T-helper 1 cell (primary cell): ENCODE results near the gene GAL3ST3.
A peak's percentile ranks its signal among the peaks of the same experiment; 100 is the strongest.
"Not testable (repeated sequence)": the region's sequence is repeated elsewhere in the genome, so short reads cannot be mapped to it uniquely, and the experiment has no call there.

Experiments
- DNase-seq, 5 donors: peaks; one replicate each; pipeline ENCODE4 v3.0.0-alpha.2; 2012 to 2020

GAL3ST3 gene

DNA sequence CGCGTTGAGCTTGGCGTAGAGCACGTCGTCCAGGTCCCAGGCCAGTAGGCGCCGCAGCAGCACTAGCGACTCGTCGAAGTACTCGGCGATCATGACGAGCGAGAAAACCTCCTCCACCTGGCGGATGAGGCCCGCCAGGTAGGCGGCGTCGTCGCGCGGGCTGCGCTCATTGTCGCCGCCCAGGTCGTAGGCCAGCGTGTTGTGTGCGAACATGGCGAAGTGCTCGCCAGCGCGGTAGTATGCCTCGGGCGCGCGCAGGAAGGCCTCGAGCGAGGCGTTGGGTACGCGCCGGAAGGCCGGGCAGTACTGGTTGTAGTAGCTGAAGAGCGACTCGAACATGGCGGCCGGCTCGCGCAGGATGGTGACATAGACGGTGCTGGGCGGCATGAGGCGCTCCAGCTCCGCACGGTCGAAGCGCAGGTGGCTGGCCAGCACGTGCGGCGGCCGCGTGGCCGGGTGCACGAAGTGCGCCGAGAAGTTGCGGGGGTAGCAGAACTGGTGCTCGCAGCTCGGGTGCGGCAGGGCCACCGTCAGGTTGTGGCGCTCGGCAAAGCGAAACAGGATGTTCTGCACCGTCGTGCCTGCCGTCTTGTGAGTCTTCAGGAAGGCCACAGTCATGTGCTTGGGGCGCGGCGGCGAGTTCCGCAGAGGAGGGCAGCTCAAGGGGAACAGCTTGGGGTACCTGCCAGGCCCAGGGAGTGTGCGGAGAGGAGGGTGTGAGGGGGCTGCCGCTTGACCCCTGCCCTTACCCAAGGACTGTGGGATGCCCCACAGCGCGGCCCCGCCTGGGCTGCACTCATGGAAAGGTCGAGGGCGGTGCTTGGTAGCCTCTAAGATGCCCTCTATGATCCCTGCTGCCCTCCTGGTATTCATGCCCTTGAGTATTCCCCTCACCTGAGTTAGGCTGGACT, 5.7 kb downstream of the GAL3ST3 start:
- no peak for DNase-seq

- no peak for DNase-seq
Measured at GRCh38 chr11:66042227-66042995, 6.5 kb downstream of the GAL3ST3 start.

GRCh38 chr11:66039765-66040164, 9.2 kb downstream of the GAL3ST3 start:
- no peak for DNase-seq

GRCh38 chr11:66037327-66037726, 11.6 kb downstream of the GAL3ST3 start:
- DNase-seq, result no peak

- DNase-seq, result no peak
Measured at GRCh38 chr11:66036334-66036710, 12.6 kb downstream of the GAL3ST3 start.

GRCh38 chr11:66035653-66036333, 13.2 kb downstream of the GAL3ST3 start:
- no peak for DNase-seq

DNA sequence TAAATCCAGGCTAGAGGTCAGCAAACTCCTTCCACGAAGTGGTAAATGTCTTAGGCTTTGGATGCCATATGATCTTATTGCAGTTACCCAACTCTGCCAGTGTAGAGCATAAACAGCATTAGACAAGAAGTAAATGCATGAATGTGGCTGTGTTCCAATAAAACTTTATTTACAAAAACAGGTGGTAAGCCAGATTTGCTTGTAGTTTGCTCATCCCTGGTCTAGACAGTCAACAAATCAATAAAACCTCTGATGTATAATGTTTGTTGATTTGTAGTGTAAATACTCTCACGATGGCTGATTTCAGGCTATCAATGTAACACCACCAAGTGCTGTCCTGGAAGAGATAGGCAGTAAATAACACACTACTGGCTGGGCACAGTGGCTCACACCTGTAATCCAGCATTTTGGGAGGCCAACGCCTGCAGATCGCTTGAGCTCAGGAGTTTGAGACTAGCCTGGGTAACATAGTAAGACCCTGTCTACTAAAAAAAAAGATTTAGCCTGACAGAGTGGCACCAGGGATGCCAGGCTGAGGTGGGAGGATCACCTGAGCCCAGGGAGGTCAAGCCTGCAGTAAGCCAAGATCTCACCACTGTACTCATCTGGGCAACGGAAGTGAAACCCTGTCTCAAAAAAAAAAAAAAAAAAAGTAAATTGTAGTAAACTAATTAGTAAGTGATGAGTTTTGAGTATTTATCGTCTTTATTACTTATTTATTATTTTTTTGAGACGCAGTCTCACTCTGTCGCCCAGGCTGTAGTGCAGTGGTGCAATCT, 15.8 kb downstream of the GAL3ST3 start:
- DNase-seq, result no peak

- DNase-seq, result no peak
Measured at GRCh38 chr11:66026017-66026529, 22.9 kb downstream of the GAL3ST3 start, which contains the start of gene CATSPER1. Gene CATSPER1, minus strand, starts transcription at chr11:66026479. Its CDS starts 100 bp downstream, at chr11:66026379.

DNA sequence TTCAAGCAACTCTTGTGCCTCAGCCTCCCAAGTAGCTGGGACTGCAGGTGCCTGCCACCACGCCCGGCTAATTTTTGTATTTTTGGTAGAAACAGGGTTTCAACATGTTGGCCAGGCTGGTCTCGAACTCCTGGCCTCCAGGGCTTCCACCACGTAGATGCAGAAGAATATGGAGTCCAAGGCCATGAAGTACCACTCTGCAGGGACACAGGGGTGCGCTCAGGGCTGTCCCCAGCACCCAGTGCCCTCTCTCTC, 25.8 kb downstream of the GAL3ST3 start:
- DNase-seq, result not testable (repeated sequence)

DNA sequence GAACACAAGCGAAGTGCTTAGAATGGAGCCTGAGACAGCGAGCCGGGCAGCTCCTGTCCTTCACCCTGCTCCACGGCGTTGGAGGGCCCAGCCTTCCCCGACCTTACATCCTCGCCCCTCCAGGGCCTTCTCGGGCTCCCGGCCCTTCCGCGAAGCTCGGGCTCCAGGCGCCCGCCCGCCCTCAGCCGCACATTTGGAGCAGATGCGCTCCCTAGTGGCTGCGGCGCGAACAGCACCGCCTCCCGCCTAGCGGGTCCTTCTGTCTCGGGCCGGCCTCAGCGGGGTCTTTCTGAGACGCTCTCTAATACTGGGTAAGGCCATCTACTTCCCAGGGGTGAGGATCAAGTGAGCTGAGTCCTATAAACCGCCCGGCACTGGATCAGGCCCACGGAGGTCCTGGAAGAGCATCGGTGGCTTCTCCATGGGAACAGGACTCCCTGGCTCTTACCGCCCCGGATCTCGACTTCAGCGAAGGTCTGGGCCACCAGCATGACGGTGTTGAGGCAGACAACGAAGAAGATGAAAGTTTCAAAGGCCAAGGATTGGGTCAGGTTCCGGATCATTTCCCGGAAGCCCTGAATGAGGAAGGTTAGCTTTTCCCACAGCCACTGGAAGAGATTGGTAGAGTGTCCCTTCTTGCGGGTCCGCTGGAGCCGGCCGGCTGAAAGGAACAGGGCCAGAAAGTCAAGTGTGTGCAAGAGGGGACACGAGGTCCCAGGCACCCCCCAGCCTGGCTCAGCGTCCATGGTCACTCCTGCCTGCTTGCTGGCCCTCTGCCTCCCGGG, 26.4 kb downstream of the GAL3ST3 start:
- peak; percentile 49 to 69 (median 63) for DNase-seq

GRCh38 chr11:66020618-66021357, 28.2 kb downstream of the GAL3ST3 start:
- peak in 1 of 5 donors; percentile 46 for DNase-seq

DNA sequence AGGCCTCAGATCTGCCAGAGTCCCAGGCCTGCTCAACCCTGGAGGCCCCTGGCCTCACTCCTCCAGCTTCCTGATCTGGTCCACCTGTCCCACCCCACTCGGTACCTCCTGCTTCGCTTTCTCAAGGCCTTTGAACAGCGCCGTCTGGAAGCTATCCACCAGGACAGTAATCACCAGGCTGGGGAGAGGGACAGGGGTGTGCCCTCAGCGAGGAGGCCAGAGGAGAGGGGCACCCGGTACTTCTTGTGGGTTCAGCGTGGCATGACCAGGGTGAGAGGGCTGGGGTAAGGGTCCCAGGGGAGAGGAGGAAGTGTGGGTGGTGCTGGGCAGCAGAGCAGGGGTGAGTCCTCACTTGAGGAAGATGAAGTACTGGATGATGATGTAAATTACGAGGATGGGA, 28.7 kb downstream of the GAL3ST3 start:
- DNase-seq, result no peak

- no peak for DNase-seq
Measured at GRCh38 chr11:66017321-66017720, 31.6 kb downstream of the GAL3ST3 start.

- DNase-seq, result no peak
Measured at GRCh38 chr11:66016793-66017177, 32.2 kb downstream of the GAL3ST3 start.

DNA sequence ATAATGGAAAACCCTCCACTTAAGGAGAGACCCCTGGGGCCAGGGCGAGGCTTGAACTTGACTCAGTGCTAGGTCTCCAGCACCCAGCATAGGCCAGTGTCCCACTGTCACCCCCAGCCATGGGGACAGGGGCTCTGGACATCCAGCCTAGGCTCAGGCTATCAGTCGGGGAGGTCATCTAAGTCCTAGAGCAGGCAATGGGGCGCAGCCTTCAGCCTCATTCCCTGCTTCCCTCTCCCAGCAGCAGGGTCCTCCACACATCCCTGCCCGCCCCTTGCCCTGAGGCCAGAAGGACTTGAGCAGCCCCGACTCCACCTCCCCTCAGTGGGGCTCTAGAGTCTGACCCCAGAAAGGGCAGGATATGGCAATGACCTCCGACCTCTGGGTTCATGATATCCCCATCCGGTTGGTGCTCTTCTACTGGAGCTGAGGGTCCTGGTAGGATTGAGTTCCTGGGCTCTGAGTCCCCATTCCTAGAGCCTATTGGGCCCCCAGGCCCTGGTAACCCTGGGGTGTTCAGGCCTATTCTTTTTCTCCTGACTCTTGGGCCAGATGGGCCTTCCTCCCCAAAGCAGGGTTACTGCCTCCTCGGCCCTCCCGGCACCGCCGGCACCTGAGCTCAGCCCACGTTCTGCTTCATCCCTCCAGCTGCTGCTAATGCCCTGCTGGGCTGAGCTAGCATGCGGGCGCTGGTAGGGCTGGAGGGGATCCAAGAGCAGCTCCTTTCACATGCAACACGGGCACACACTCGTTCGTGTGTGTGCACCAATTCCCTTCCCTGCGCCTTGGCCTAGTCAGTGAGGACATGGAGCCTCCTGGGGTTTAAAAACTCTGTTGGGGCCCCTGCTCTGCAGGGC, 32.8 kb downstream of the GAL3ST3 start:
- no peak for DNase-seq

- no peak for DNase-seq
Measured at GRCh38 chr11:66015454-66015881, 33.5 kb downstream of the GAL3ST3 start.

- no peak for DNase-seq
Measured at GRCh38 chr11:66014804-66015453, 34.0 kb downstream of the GAL3ST3 start.

- DNase-seq, result no peak
Measured at GRCh38 chr11:66013762-66014100, 35.2 kb downstream of the GAL3ST3 start.
